Tibial nerve (tissue), 4 donors: Measurements from ENCODE around the gene SNAP47. TPM values are rescaled to one million over a fixed set of nuclear protein-coding genes. Genes with fewer than 3 reads are reported as not detected.

Source experiments
- DNase-seq, 2 donors: peaks; one replicate each; pipeline ENCODE4 v3.0.0-alpha.2; 2019; ENCODE audit warnings: low spot score in 2 of 2
- H3K27ac ChIP-seq, 4 donors: fragments of 200-600 bp; sonication (generic) in 3 of 4; one replicate each; pipeline ENCODE4 v1.5.1; 2017 to 2019; ENCODE audit warnings: mild to moderate bottlenecking in 1 of 4
- H3K27me3 ChIP-seq, 2 donors: fragments of 200-600 bp; sonication (generic) in 1 of 2; one replicate each; pipeline versions ENCODE4 v1.5.1 to v1.6.0; 2017 to 2019
- H3K36me3 ChIP-seq, 3 donors: fragments of 200-600 bp; sonication (generic); one replicate each; pipeline ENCODE4 v1.5.1; 2018 to 2019
- H3K4me1 ChIP-seq, 4 donors: fragments of 200-600 bp; sonication (generic) in 3 of 4; one replicate each; pipeline ENCODE4 v1.5.1; 2017 to 2019
- H3K4me3 ChIP-seq, 4 donors: fragments of 200-600 bp; sonication (generic) in 3 of 4; one replicate each; pipeline ENCODE4 v1.5.1; 2017 to 2019; ENCODE audit warnings: mild to moderate bottlenecking in 1 of 4, moderate library complexity in 1 of 4
- H3K9me3 ChIP-seq, 4 donors: fragments of 200-600 bp; sonication (generic) in 3 of 4; one replicate each; pipeline ENCODE4 v1.5.1; 2017 to 2019
- CTCF ChIP-seq, 5 experiments: fragments of 200-600 bp in 3 of 5; fragments of 450-650 bp in 2 of 5; sonication (generic) in 3 of 5; IDR thresholded peaks; one replicate each; pipeline ENCODE4 v1.5.1; 2016 to 2019; ENCODE audit warnings: antibody characterized with exemption in 5 of 5, mild to moderate bottlenecking in 3 of 5, moderate library complexity in 2 of 5
- EP300 ChIP-seq, 2 donors: sonication (generic); formaldehyde crosslinking; IDR thresholded peaks; one replicate each; pipeline ENCODE4 v1.6.1; 2017; ENCODE audit warnings: antibody characterized with exemption in 2 of 2, mild to moderate bottlenecking in 1 of 2
- POLR2A ChIP-seq, 2 donors: fragments of 450-650 bp; IDR thresholded peaks; one replicate each; pipeline ENCODE4 v1.6.1; 2017; ENCODE audit warnings: antibody characterized with exemption in 2 of 2, mild to moderate bottlenecking in 2 of 2, moderate library complexity in 2 of 2
- WGBS, 2 donors: methylation state at CpG; one replicate each; pipeline ENCODE4 v1.1.5; 2018; 5-methylcytosine and 5-hydroxymethylcytosine counted together
- total RNA-seq, 4 donors: library from RNA; depleted of rRNA; stranded (reverse); fragments of >200 nt; gene quantifications; one replicate each; pipeline ENCODE4 v1.1.0, GENCODE V29; 2016

Gene SNAP47
- total RNA-seq, 4 donors from 2014 or later = 49.4 to 69.9 (median 62.8) TPM

- H3K9me3 ChIP-seq = peaks cover 0 to 2% (median 0%) of the 10 kb centered on the region in 4 donors
- DNase-seq = no peak
- no peak overlapping the region for H3K4me3 ChIP-seq
- no peak overlapping the region for H3K27ac ChIP-seq
- TF ChIP-seq CTCF (IDR thresholded peaks at IDR 0.05) = no peak
- no peak for TF ChIP-seq POLR2A (IDR thresholded peaks at IDR 0.05)
- no peak for TF ChIP-seq EP300 (IDR thresholded peaks at IDR 0.05)
- H3K27me3 ChIP-seq = no peaks in the 10 kb centered on the region
- H3K4me1 ChIP-seq = peaks cover 0 to 24% (median 14%) of the 10 kb centered on the region in 4 donors
- 82 to 90% methylated on average over 16 of the region's 16 CpGs for WGBS, 2 donors
- no peaks in the 10 kb centered on the region for H3K36me3 ChIP-seq
Observed at GRCh38 chr1:227798078-227798802, 63.0 kb downstream of the SNAP47 start.

GRCh38 chr1:227799756-227800155 lies 64.5 kb downstream of the SNAP47 start:
- Histone ChIP-seq H3K4me3 (no peak overlapping the region), H3K27me3 (no peaks in the 10 kb centered on the region), H3K27ac (no peak overlapping the region), H3K9me3 (peaks cover 0 to 16% (median 2%) of the 10 kb centered on the region in 4 donors), H3K36me3 (no peaks in the 10 kb centered on the region), H3K4me1 (peaks cover 0 to 9% (median 4%) of the 10 kb centered on the region in 4 donors)
- no peak for DNase-seq
- WGBS, 2 donors = 78 to 89% methylated on average over 1 of the region's 1 CpG
- TF ChIP-seq EP300 (IDR thresholded peaks at IDR 0.05) (no peak), CTCF (IDR thresholded peaks at IDR 0.05) (no peak), POLR2A (IDR thresholded peaks at IDR 0.05) (no peak)

GRCh38 chr1:227803933-227804332 lies 68.7 kb downstream of the SNAP47 start:
- no peak for DNase-seq
- H3K36me3 ChIP-seq = no peaks in the 10 kb centered on the region
- no peak overlapping the region for H3K27ac ChIP-seq
- H3K9me3 ChIP-seq = peaks cover 0 to 20% (median 4%) of the 10 kb centered on the region in 4 donors
- H3K4me1 ChIP-seq = no peaks in the 10 kb centered on the region
- H3K27me3 ChIP-seq = no peaks in the 10 kb centered on the region
- TF ChIP-seq EP300 (IDR thresholded peaks at IDR 0.05) (no peak), POLR2A (IDR thresholded peaks at IDR 0.05) (no peak), CTCF (IDR thresholded peaks at IDR 0.05) (no peak)
- no peak overlapping the region for H3K4me3 ChIP-seq

GRCh38 chr1:227805606-227806197 lies 70.5 kb downstream of the SNAP47 start:
- no peak for TF ChIP-seq CTCF (IDR thresholded peaks at IDR 0.05)
- TF ChIP-seq EP300 (IDR thresholded peaks at IDR 0.05) = no peak
- TF ChIP-seq POLR2A (IDR thresholded peaks at IDR 0.05) = no peak
- H3K36me3 ChIP-seq = no peaks in the 10 kb centered on the region
- H3K4me1 ChIP-seq = no peaks in the 10 kb centered on the region
- H3K4me3 ChIP-seq = no peak overlapping the region
- peaks cover 0 to 20% (median 4%) of the 10 kb centered on the region in 4 donors for H3K9me3 ChIP-seq
- no peaks in the 10 kb centered on the region for H3K27me3 ChIP-seq
- WGBS, 2 donors = 65 to 69% methylated on average over 6 of the region's 6 CpGs
- DNase-seq = no peak
- no peak overlapping the region for H3K27ac ChIP-seq

- H3K36me3 ChIP-seq = no peaks in the 10 kb centered on the region
- no peak for DNase-seq
- WGBS, 2 donors = 50 to 78% methylated on average over 1 of the region's 1 CpG
- no peak overlapping the region for H3K27ac ChIP-seq
- no peaks in the 10 kb centered on the region for H3K27me3 ChIP-seq
- H3K4me1 ChIP-seq = no peaks in the 10 kb centered on the region
- no peak overlapping the region for H3K4me3 ChIP-seq
- H3K9me3 ChIP-seq = peaks cover 0 to 26% (median 6%) of the 10 kb centered on the region in 4 donors
- TF ChIP-seq CTCF (IDR thresholded peaks at IDR 0.05) (no peak), POLR2A (IDR thresholded peaks at IDR 0.05) (no peak), EP300 (IDR thresholded peaks at IDR 0.05) (no peak)
Observed at GRCh38 chr1:227808566-227808965, 73.3 kb downstream of the SNAP47 start.
